ENCODE measurements around the gene RFPL4AL1.
"Not testable (repeated sequence)": the region's sequence is repeated elsewhere in the genome, so short reads cannot be mapped to it uniquely, and the experiment has no call there.

RFPL4AL1 gene

GRCh38 chr19:55768818-55769217, at the start of gene RFPL4AL1:
RFPL4AL1 (plus strand) TSS chr19:55769118; CDS start chr19:55771805, 2,687 bp downstream.
- H3K9me3 ChIP-seq (ENCODE audit: control insufficient read depth, insufficient read depth, low read depth, low read length); CTCF ChIA-PET; H3K27ac ChIP-seq (ENCODE audit: extremely low read depth, low read depth, low read length); POLR2A ChIA-PET; H3K36me3 ChIP-seq (ENCODE audit: control insufficient read depth in 2 of 2, insufficient read depth in 1 of 2, low read length in 2 of 2); H3K4me1 ChIP-seq (ENCODE audit: control insufficient read depth, insufficient read depth, low read length); H3K4me3 ChIP-seq (ENCODE audit: low read depth, low read length): not testable (repeated sequence)

- ChIA-PET CTCF (no interaction called here), POLR2A (no interaction called here)
- Histone ChIP-seq H3K36me3 (ENCODE audit: control insufficient read depth in 2 of 2, insufficient read depth in 1 of 2, low read length in 2 of 2) (no peaks in the 10 kb centered on the region), H3K9me3 (ENCODE audit: control insufficient read depth, insufficient read depth, low read depth, low read length) (no peaks in the 10 kb centered on the region), H3K4me3 (ENCODE audit: low read depth, low read length) (no peak overlapping the region), H3K27ac (ENCODE audit: extremely low read depth, low read depth, low read length) (no peak overlapping the region), H3K4me1 (ENCODE audit: control insufficient read depth, insufficient read depth, low read length) (no peaks in the 10 kb centered on the region)
- TF ChIP-seq TRIM28 (IDR thresholded peaks at IDR 0.05; ENCODE audit: borderline replicate concordance, low read length) (no peak), FEZF1 (tag by site-specific recombination; IDR thresholded peaks at IDR 0.05) (no peak), ZNF670 (tag by site-specific recombination; IDR thresholded peaks at IDR 0.05; ENCODE audit: low read depth) (no peak), PATZ1 (tag by site-specific recombination; IDR thresholded peaks at IDR 0.05) (no peak), PRDM4 (tag by site-specific recombination; IDR thresholded peaks at IDR 0.05) (no peak), ZNF660 (tag by site-specific recombination; IDR thresholded peaks at IDR 0.05) (no peak)
Measured at GRCh38 chr19:55720214-55720746, 48.6 kb upstream of the RFPL4AL1 start.

- Histone ChIP-seq H3K9me3 (ENCODE audit: control insufficient read depth, insufficient read depth, low read depth, low read length) (no peaks in the 10 kb centered on the region), H3K36me3 (ENCODE audit: control insufficient read depth in 2 of 2, insufficient read depth in 1 of 2, low read length in 2 of 2) (no peaks in the 10 kb centered on the region), H3K4me3 (ENCODE audit: low read depth, low read length) (no peak overlapping the region), H3K4me1 (ENCODE audit: control insufficient read depth, insufficient read depth, low read length) (no peaks in the 10 kb centered on the region), H3K27ac (ENCODE audit: extremely low read depth, low read depth, low read length) (no peak overlapping the region)
- TF ChIP-seq ZNF174 (tag by site-specific recombination; IDR thresholded peaks at IDR 0.05) (no peak), ZNF214 (tag by site-specific recombination; IDR thresholded peaks at IDR 0.05; ENCODE audit: borderline replicate concordance) (no peak), ZNF184 (tag by site-specific recombination; IDR thresholded peaks at IDR 0.05) (peak; percentile 88)
- CTCF ChIA-PET = interaction anchor here (0.6 kb wide), 1 partner anchor 1381 kb away, joined by 3 read pairs; no protein-coding TSS in a partner anchor
- POLR2A ChIA-PET = no interaction called here
Measured at GRCh38 chr19:55720801-55721200, 48.1 kb upstream of the RFPL4AL1 start.

- TF ChIP-seq SP3 (tag by site-specific recombination; IDR thresholded peaks at IDR 0.05) (no peak), ZNF174 (tag by site-specific recombination; IDR thresholded peaks at IDR 0.05) (no peak), ZNF837 (tag by site-specific recombination; IDR thresholded peaks at IDR 0.05) (no peak), ZSCAN23 (tag by site-specific recombination; IDR thresholded peaks at IDR 0.05) (no peak), ZNF10 (tag by site-specific recombination; IDR thresholded peaks at IDR 0.05) (no peak), FEZF1 (tag by site-specific recombination; IDR thresholded peaks at IDR 0.05) (no peak), ZNF514 (tag by site-specific recombination; IDR thresholded peaks at IDR 0.05) (no peak), ZNF624 (tag by site-specific recombination; IDR thresholded peaks at IDR 0.05) (no peak), ZNF596 (tag by site-specific recombination; IDR thresholded peaks at IDR 0.05) (no peak), OVOL3 (tag by site-specific recombination; IDR thresholded peaks at IDR 0.05) (no peak), ZNF626 (tag by site-specific recombination; IDR thresholded peaks at IDR 0.05) (no peak), ZNF16 (tag by site-specific recombination; IDR thresholded peaks at IDR 0.05; ENCODE audit: low read depth) (no peak)
- Histone ChIP-seq H3K9me3 (ENCODE audit: control insufficient read depth, insufficient read depth, low read depth, low read length) (no peaks in the 10 kb centered on the region), H3K27ac (ENCODE audit: extremely low read depth, low read depth, low read length) (no peak overlapping the region), H3K4me3 (ENCODE audit: low read depth, low read length) (no peak overlapping the region), H3K36me3 (ENCODE audit: control insufficient read depth in 2 of 2, insufficient read depth in 1 of 2, low read length in 2 of 2) (no peaks in the 10 kb centered on the region), H3K4me1 (ENCODE audit: control insufficient read depth, insufficient read depth, low read length) (no peaks in the 10 kb centered on the region)
- POLR2A ChIA-PET = no interaction called here
- CTCF ChIA-PET = no interaction called here
Measured at GRCh38 chr19:55723491-55723890, 45.4 kb upstream of the RFPL4AL1 start.

Data from HEK293 (cell line).